Body of pancreas (tissue), 4 donors: ENCODE results near the gene ACVRL1. TPM values are rescaled to one million over a fixed set of nuclear protein-coding genes. Genes with fewer than 3 reads are reported as not detected.

Source experiments
- ATAC-seq: fragments of 150-250 bp; one replicate; pipeline ENCODE4 v1.9.1; 2016
- DNase-seq, 4 donors: peaks; one replicate each; pipeline ENCODE4 v3.0.0-alpha.2; 2019
- H3K27ac ChIP-seq, 4 donors: fragments of 200-600 bp; sonication (generic); 1 replicate in 3 of 4; 2 replicates in 1 of 4; pipeline versions ENCODE4 v1.5.1 to v1.6.1; 2016 to 2019; ENCODE audit warnings: mild to moderate bottlenecking in 1 of 4, mixed read lengths in 1 of 4, moderate library complexity in 1 of 4
- H3K27me3 ChIP-seq, 2 donors: fragments of 200-600 bp; sonication (generic); one replicate each; pipeline ENCODE4 v1.6.0; 2016; ENCODE audit warnings: mild to moderate bottlenecking in 1 of 2
- H3K36me3 ChIP-seq, 2 donors: fragments of 200-600 bp; sonication (generic); replicated peaks in 1 of 2; 2 replicates each; pipeline ENCODE4 v1.5.1; 2016; ENCODE audit warnings: low read depth in 2 of 2; ENCODE audit not compliant: insufficient read depth in 1 of 2
- H3K4me1 ChIP-seq: fragments of 200-600 bp; sonication (generic); one replicate; pipeline ENCODE4 v1.6.0; 2016
- H3K4me3 ChIP-seq, 2 donors: fragments of 200-600 bp; sonication (generic); 1 replicate in 1 of 2; 2 replicates in 1 of 2; pipeline ENCODE4 v1.5.1; 2016 to 2019
- H3K9me3 ChIP-seq, 3 donors: fragments of 200-600 bp; sonication (generic); 1 replicate in 2 of 3; 2 replicates in 1 of 3; pipeline ENCODE4 v1.5.1; 2016
- CTCF ChIP-seq, 7 experiments: fragments of 450-650 bp in 4 of 7; fragments of 200-600 bp in 3 of 7; sonication (generic) in 3 of 7; IDR thresholded peaks; one replicate each; pipeline ENCODE4 v1.5.1; 2016 to 2019; ENCODE audit warnings: antibody characterized with exemption in 7 of 7
- POLR2A ChIP-seq, 3 donors: fragments of 450-650 bp; IDR thresholded peaks; one replicate each; pipeline ENCODE4 v1.6.1; 2016; ENCODE audit warnings: antibody characterized with exemption in 3 of 3, mild to moderate bottlenecking in 2 of 3
- WGBS, 2 donors: methylation state at CpG; one replicate each; pipeline ENCODE4 v1.1.5; 2017; 5-methylcytosine and 5-hydroxymethylcytosine counted together
- intact Hi-C: fragments of 100-400 bp; cut with DNase I; formaldehyde crosslinking; loops from one replicate; pipeline ENCODE4 v1.15.1; 2023
- total RNA-seq, 2 donors: library from RNA; depleted of rRNA; stranded (reverse); fragments of >200 nt; gene quantifications; one replicate each; pipeline ENCODE4 v1.1.0, GENCODE V29; 2016

The ACVRL1 gene
- total RNA-seq, 2 donors from 2014 or later, result 37.1 to 93.9 TPM

GRCh38 chr12:51910691-51911090 is 3.4 kb downstream of the ACVRL1 start:
- ATAC-seq (no peak), DNase-seq (no peak)
- intact Hi-C loops, result no loop called here
- Histone ChIP-seq H3K9me3 (no peaks in the 10 kb centered on the region), H3K27ac (peak overlapping the region in 2 of 4 donors; percentile 22 to 46), H3K4me3 (no peak overlapping the region), H3K36me3 (no peaks in the 10 kb centered on the region), H3K4me1 (peaks cover 9% of the 10 kb centered on the region), H3K27me3 (peaks cover 0 to 3% of the 10 kb centered on the region in 2 donors)
- 84% methylated on average over 3 of the region's 3 CpGs for WGBS, 2 donors
- TF ChIP-seq CTCF (IDR thresholded peaks at IDR 0.05) (no peak), POLR2A (IDR thresholded peaks at IDR 0.05) (no peak)

GRCh38 chr12:51911307-51911706 is 4.0 kb downstream of the ACVRL1 start:
- Histone ChIP-seq H3K27me3 (peaks cover 0 to 3% of the 10 kb centered on the region in 2 donors), H3K9me3 (no peaks in the 10 kb centered on the region), H3K27ac (peak overlapping the region in 2 of 4 donors; percentile 43 to 46), H3K4me1 (peaks cover 9% of the 10 kb centered on the region), H3K36me3 (no peaks in the 10 kb centered on the region), H3K4me3 (no peak overlapping the region)
- intact Hi-C loops, result no loop called here
- TF ChIP-seq POLR2A (IDR thresholded peaks at IDR 0.05) (no peak), CTCF (IDR thresholded peaks at IDR 0.05) (no peak)
- DNase-seq (no peak), ATAC-seq (no peak)
- 69 to 71% methylated on average over 6 of the region's 6 CpGs for WGBS, 2 donors

GRCh38 chr12:51911788-51912711 is 4.7 kb downstream of the ACVRL1 start:
- no peaks in the 10 kb centered on the region for H3K9me3 ChIP-seq
- intact Hi-C loops, result no loop called here
- H3K27me3 ChIP-seq, result peaks cover 0 to 2% of the 10 kb centered on the region in 2 donors
- no peak overlapping the region for H3K4me3 ChIP-seq
- H3K27ac ChIP-seq, result peak overlapping the region in 1 of 4 donors; percentile 43
- ATAC-seq, result peak; percentile 34
- TF ChIP-seq CTCF (IDR thresholded peaks at IDR 0.05) (no peak), POLR2A (IDR thresholded peaks at IDR 0.05) (no peak)
- H3K4me1 ChIP-seq, result peaks cover 6% of the 10 kb centered on the region
- no peaks in the 10 kb centered on the region for H3K36me3 ChIP-seq
- WGBS, 2 donors, result 58 to 64% methylated on average over 3 to 8 of the region's 8 CpGs
- no peak for DNase-seq

DNA sequence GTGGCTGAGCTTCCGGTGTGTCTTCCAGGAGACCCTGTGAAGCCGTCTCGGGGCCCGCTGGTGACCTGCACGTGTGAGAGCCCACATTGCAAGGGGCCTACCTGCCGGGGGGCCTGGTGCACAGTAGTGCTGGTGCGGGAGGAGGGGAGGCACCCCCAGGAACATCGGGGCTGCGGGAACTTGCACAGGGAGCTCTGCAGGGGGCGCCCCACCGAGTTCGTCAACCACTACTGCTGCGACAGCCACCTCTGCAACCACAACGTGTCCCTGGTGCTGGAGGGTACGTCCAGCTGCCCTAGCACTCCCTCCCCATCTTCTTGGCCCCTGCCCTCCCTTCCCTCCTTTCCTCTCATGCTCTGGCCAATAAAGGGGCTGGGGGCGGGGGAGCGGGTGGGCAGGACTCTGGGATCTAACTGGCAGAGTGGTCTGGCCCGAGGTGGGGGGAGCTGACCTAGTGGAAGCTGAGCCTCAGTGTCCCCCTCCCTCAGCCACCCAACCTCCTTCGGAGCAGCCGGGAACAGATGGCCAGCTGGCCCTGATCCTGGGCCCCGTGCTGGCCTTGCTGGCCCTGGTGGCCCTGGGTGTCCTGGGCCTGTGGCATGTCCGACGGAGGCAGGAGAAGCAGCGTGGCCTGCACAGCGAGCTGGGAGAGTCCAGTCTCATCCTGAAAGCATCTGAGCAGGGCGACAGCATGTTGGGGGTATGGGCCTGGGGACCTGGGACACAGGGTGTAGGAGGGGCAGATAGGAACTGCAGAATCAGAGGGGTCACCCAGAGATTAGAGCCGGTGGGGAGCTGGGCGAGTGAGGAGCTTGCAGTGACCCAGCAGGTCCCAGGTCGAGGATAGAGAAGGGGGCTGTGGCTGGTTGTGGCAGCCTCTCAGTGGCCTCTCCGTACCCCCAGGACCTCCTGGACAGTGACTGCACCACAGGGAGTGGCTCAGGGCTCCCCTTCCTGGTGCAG is 6.0 kb downstream of the ACVRL1 start:
- no peak for TF ChIP-seq POLR2A (IDR thresholded peaks at IDR 0.05)
- TF ChIP-seq CTCF (IDR thresholded peaks at IDR 0.05), result no peak
- H3K4me1 ChIP-seq, result no peaks in the 10 kb centered on the region
- no peaks in the 10 kb centered on the region for H3K27me3 ChIP-seq
- H3K9me3 ChIP-seq, result no peaks in the 10 kb centered on the region
- ATAC-seq (no peak), DNase-seq (no peak)
- no peak overlapping the region for H3K27ac ChIP-seq
- H3K4me3 ChIP-seq, result no peak overlapping the region
- no peaks in the 10 kb centered on the region for H3K36me3 ChIP-seq
- 68 to 74% methylated on average over 16 to 27 of the region's 30 CpGs for WGBS, 2 donors
- intact Hi-C loops, result no loop called here
